HL-60 (cell line): ENCODE data around the gene LTB4R2.

Experiments
- DNase-seq, 2 experiments: peaks; one replicate each; pipeline ENCODE4 v3.0.0-alpha.2; 2010 to 2020; ENCODE audit warnings: low read depth in 1 of 2, low spot score in 1 of 2
- H3K27ac ChIP-seq: fragments of 250-450 bp; sonication (Bioruptor Pico); replicated peaks from 2 replicates; pipeline ENCODE4 v1.5.1; 2020; ENCODE audit warnings: mild to moderate bottlenecking, moderate library complexity
- H3K27me3 ChIP-seq: fragments of 250-450 bp; sonication (Bioruptor Pico); 2 replicates; pipeline ENCODE4 v1.5.1; 2021; ENCODE audit warnings: mild to moderate bottlenecking, moderate library complexity; ENCODE audit not compliant: insufficient read depth, poor library complexity, severe bottlenecking
- H3K4me3 ChIP-seq: replicated peaks from 2 replicates; pipeline ENCODE4 v1.5.1; 2011; ENCODE audit warnings: mild to moderate bottlenecking, control low read depth, low read length; ENCODE audit not compliant: insufficient read depth
- CTCF ChIP-seq: IDR thresholded peaks from one replicate; pipeline ENCODE4 v1.5.1; 2011; ENCODE audit warnings: low read length, control low read depth, inconsistent platforms; ENCODE audit not compliant: insufficient read depth
- GABPA ChIP-seq: IDR thresholded peaks from 2 replicates; pipeline ENCODE4 v1.6.1; 2012; ENCODE audit warnings: low read depth
- POLR2AphosphoS5 ChIP-seq: IDR thresholded peaks from 2 replicates; pipeline ENCODE4 v1.6.1; 2012; ENCODE audit warnings: low read depth
- REST ChIP-seq: IDR thresholded peaks from 2 replicates; pipeline ENCODE4 v1.6.1; 2012; ENCODE audit warnings: low read depth; ENCODE audit not compliant: insufficient replicate concordance
- SPI1 ChIP-seq: IDR thresholded peaks from 2 replicates; pipeline ENCODE4 v1.6.1; 2012; ENCODE audit warnings: low read depth, mild to moderate bottlenecking, borderline replicate concordance

The LTB4R2 gene

GRCh38 chr14:24322672-24323071 lies 12.7 kb downstream of the LTB4R2 start:
- Histone ChIP-seq H3K4me3 (no peak overlapping the region), H3K27me3 (no peaks in the 10 kb centered on the region), H3K27ac (no peak overlapping the region)
- no peak for TF ChIP-seq POLR2AphosphoS5
- no peak for TF ChIP-seq GABPA
- TF ChIP-seq SPI1: no peak
- no peak for TF ChIP-seq CTCF
- no peak for TF ChIP-seq REST
- no peak for DNase-seq

DNA sequence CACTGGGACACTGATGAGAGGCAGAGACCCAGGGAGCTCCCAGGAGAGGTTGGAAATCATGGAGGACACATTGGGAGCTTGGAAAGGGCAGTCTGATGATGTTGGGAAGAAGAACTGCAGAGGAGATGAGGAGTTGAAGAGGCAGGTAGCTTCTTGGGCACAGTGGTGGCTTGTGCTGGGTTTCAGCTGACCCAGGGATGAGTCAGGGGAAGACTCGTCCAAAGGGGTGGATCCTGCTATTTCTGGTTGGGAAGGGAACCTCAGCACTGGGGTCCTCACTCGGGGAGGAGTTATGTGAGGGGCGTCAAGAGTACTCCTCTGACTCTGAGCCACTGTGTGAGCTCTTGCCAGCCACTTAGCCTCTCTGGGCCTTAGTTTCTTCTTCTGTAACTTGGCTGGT lies 13.4 kb downstream of the LTB4R2 start:
- DNase-seq: no peak
- Histone ChIP-seq H3K27ac (no peak overlapping the region), H3K4me3 (no peak overlapping the region), H3K27me3 (no peaks in the 10 kb centered on the region)
- TF ChIP-seq CTCF (no peak), REST (no peak), POLR2AphosphoS5 (no peak), GABPA (no peak), SPI1 (no peak)

DNA sequence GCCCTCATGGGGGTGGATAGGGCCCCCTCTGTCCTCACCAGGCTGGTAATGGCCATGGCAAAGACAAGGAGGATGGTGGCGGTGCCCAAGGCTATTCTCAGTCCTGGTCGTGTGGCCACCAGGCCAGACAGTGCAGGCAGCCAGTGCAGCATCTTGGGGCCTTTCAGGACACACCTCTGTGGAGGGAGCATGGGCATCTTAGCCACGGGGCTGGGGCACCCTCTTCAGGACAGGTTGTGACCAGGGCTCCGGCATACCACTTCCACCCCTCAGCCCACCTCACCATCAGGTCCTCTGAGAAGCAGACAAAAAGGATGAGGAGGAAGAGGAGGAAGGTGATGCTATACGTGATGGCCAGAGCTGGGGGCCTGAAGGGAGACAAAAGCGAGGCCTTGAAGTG lies 14.1 kb downstream of the LTB4R2 start:
- Histone ChIP-seq H3K27me3 (no peaks in the 10 kb centered on the region), H3K4me3 (no peak overlapping the region), H3K27ac (no peak overlapping the region)
- no peak for DNase-seq
- TF ChIP-seq GABPA: no peak
- no peak for TF ChIP-seq CTCF
- TF ChIP-seq POLR2AphosphoS5: no peak
- no peak for TF ChIP-seq SPI1
- no peak for TF ChIP-seq REST
